ENCODE measurements around the gene ANKUB1.

DNA sequence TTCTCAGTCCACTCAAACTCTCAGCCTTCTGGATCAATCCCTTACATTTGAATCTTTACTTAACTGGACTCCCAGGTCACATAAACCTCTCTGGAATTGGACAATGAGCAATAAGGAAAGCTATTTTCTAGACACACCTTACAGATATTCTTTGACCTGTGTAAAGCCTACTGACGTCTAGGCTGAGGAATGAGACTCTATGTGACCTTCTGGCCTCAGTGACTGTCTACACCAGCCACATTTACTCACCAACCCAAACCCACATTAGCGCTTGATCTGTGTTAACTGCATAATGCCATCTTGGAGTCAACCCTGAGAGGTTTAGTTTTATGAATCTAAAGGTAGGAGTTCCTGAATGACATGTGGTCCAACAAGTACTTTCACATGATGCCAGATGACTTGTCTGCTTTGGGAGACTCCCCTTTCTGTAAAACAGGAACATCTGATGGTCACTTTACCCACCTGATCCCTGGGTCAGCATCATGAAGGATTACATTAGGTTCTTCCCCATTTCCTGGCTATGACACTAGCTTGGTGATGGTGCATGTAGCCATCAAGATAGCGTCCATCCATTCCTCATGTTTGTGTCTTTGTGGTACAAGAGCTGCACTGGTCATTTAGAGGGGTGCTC is 28.7 kb downstream of the ANKUB1 start:
- TF ChIP-seq EZH2 (IDR thresholded peaks at IDR 0.05; ENCODE audit: borderline replicate concordance, insufficient read depth, low read depth, low read length, poor library complexity, severe bottlenecking): no peak
- TF ChIP-seq, protein P1, sequence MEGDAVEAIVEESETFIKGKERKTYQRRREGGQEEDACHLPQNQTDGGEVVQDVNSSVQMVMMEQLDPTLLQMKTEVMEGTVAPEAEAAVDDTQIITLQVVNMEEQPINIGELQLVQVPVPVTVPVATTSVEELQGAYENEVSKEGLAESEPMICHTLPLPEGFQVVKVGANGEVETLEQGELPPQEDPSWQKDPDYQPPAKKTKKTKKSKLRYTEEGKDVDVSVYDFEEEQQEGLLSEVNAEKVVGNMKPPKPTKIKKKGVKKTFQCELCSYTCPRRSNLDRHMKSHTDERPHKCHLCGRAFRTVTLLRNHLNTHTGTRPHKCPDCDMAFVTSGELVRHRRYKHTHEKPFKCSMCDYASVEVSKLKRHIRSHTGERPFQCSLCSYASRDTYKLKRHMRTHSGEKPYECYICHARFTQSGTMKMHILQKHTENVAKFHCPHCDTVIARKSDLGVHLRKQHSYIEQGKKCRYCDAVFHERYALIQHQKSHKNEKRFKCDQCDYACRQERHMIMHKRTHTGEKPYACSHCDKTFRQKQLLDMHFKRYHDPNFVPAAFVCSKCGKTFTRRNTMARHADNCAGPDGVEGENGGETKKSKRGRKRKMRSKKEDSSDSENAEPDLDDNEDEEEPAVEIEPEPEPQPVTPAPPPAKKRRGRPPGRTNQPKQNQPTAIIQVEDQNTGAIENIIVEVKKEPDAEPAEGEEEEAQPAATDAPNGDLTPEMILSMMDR (IDR thresholded peaks at IDR 0.05): no peak
